Measurements from ENCODE around the gene SCUBE3.

GRCh38 chr6:35186571-35186970, 27.2 kb upstream of the SCUBE3 start:
- no peak for TF ChIP-seq POLR2A (IDR thresholded peaks at IDR 0.05; ENCODE audit: low read length)
- no peak for TF ChIP-seq GATA1 (IDR thresholded peaks at IDR 0.05; ENCODE audit: low read depth, low read length)
